HepG2 (cell line): ENCODE data around the gene GPR137. TPM values are rescaled to one million over a fixed set of nuclear protein-coding genes. Genes with fewer than 3 reads are reported as not detected.

Experiments
- DNMT3B ChIP-seq: conservative IDR thresholded peaks from 2 replicates; pipeline ENCODE4 v1.6.1; 2016; ENCODE audit warnings: missing biosample characterization, control low read depth
- FOSL1 ChIP-seq: sonication (generic); formaldehyde crosslinking; IDR thresholded peaks from 2 replicates; pipeline ENCODE4 v1.9.0; 2021; ENCODE audit warnings: missing genetic modification reagents, borderline replicate concordance
- HIVEP1 ChIP-seq: sonication (generic); formaldehyde crosslinking; IDR thresholded peaks from 2 replicates; pipeline ENCODE4 v1.4.0; 2020; ENCODE audit warnings: mild to moderate bottlenecking, missing genetic modification reagents
- KDM5A ChIP-seq: fragments of 200-600 bp; sonication (generic); IDR thresholded peaks from 2 replicates; pipeline ENCODE4 v1.7.0; 2018; ENCODE audit warnings: antibody characterized with exemption, mild to moderate bottlenecking, low read length, borderline replicate concordance
- REPIN1 ChIP-seq: sonication (generic); formaldehyde crosslinking; IDR thresholded peaks from 2 replicates; pipeline ENCODE4 v1.8.0; 2022; ENCODE audit warnings: missing genetic modification reagents, low read depth, mild to moderate bottlenecking, borderline replicate concordance
- SALL1 ChIP-seq: sonication (generic); formaldehyde crosslinking; IDR thresholded peaks from 2 replicates; pipeline ENCODE4 v1.8.0; 2022; ENCODE audit warnings: mild to moderate bottlenecking, missing genetic modification reagents
- SP5 ChIP-seq: IDR thresholded peaks from 2 replicates; pipeline ENCODE4 v1.6.1; 2016; ENCODE audit warnings: low read depth, borderline replicate concordance
- ZBTB38 ChIP-seq: sonication (generic); formaldehyde crosslinking; IDR thresholded peaks from 2 replicates; pipeline ENCODE4 v1.5.1; 2020; ENCODE audit warnings: mild to moderate bottlenecking, missing genetic modification reagents
- ZBTB40 ChIP-seq, 2 experiments: fragments of 450-650 bp in 1 of 2; sonication (generic) in 1 of 2; formaldehyde crosslinking in 1 of 2; IDR thresholded peaks; 2 replicates each; pipeline versions ENCODE4 v1.6.1 to v1.8.0; 2016 to 2022; ENCODE audit warnings: antibody characterized with exemption in 1 of 2, mild to moderate bottlenecking in 1 of 2, missing genetic modification reagents in 1 of 2
- ZBTB7A ChIP-seq: sonication (generic); formaldehyde crosslinking; IDR thresholded peaks from 2 replicates; pipeline ENCODE4 v1.8.0; 2022; ENCODE audit warnings: mild to moderate bottlenecking, missing genetic modification reagents
- ZNF3 ChIP-seq: IDR thresholded peaks from 2 replicates; pipeline ENCODE4 v1.7.0; 2017; ENCODE audit warnings: inconsistent platforms
- polyA plus RNA-seq, 8 experiments: library from polyadenylated mRNA; depleted of rRNA in 3 of 8; stranded (reverse) in 7 of 8; unstranded in 1 of 8; fragments of >200 nt; fragmentation: Illumina TruSeq in 4 of 8; extraction: Trizol in 4 of 8; gene quantifications; 2 replicates each; pipeline versions ENCODE4 v1.2.1 to v1.2.3, GENCODE V29; 2011 to 2016; ENCODE audit warnings: low read depth in 4 of 8, missing spikeins in 1 of 8, mixed read lengths in 1 of 8; ENCODE audit not compliant: insufficient read depth in 1 of 8
- total RNA-seq, 5 experiments: library from RNA; depleted of rRNA; stranded (reverse); fragments of >200 nt; fragmentation: Illumina TruSeq; extraction: Trizol; gene quantifications; 2 replicates each; pipeline ENCODE4 v1.2.3, GENCODE V29; 2016; ENCODE audit warnings: low read depth in 1 of 5
- TF ChIP-seq, protein P1 (sequence below): sonication (generic); formaldehyde crosslinking; IDR thresholded peaks from 2 replicates; pipeline ENCODE4 v1.4.0; 2020; ENCODE audit warnings: missing genetic modification reagents
- TF ChIP-seq, protein P2 (sequence below): sonication (generic); formaldehyde crosslinking; IDR thresholded peaks from 2 replicates; pipeline ENCODE4 v1.8.0; 2022; ENCODE audit warnings: mild to moderate bottlenecking, missing genetic modification reagents, moderate library complexity
- TF ChIP-seq, protein P3 (sequence below): sonication (generic); formaldehyde crosslinking; IDR thresholded peaks from 2 replicates; pipeline ENCODE4 v1.8.0; 2022; ENCODE audit warnings: missing genetic modification reagents, mild to moderate bottlenecking, inconsistent platforms, borderline replicate concordance

Gene GPR137
- total and polyA plus RNA-seq, 2 of the 13 experiments (the other 11 are each of a cell fraction or from before 2014, with no cell fraction given): 8.5 to 13.2 TPM

GRCh38 chr11:64317325-64317960, 31.8 kb downstream of the GPR137 start, which contains the start of gene TRMT112 (continued):
- peak; percentile 94 for TF ChIP-seq ZBTB40 (IDR thresholded peaks at IDR 0.05)
- no peak; the same call in 1 of the 2 replicates for TF ChIP-seq ZBTB40 (CRISPR knock-in tag; IDR thresholded peaks at IDR 0.05)
- TF ChIP-seq, protein P1, sequence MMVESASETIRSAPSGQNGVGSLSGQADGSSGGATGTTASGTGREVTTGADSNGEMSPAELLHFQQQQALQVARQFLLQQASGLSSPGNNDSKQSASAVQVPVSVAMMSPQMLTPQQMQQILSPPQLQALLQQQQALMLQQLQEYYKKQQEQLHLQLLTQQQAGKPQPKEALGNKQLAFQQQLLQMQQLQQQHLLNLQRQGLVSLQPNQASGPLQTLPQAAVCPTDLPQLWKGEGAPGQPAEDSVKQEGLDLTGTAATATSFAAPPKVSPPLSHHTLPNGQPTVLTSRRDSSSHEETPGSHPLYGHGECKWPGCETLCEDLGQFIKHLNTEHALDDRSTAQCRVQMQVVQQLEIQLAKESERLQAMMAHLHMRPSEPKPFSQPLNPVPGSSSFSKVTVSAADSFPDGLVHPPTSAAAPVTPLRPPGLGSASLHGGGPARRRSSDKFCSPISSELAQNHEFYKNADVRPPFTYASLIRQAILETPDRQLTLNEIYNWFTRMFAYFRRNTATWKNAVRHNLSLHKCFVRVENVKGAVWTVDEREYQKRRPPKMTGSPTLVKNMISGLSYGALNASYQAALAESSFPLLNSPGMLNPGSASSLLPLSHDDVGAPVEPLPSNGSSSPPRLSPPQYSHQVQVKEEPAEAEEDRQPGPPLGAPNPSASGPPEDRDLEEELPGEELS (CRISPR knock-in tag): peak; percentile 53; the same call in 1 of the 2 replicates
- TF ChIP-seq REPIN1: peak; percentile 78
- peak; percentile 37; the same call in 1 of the 2 replicates for TF ChIP-seq ZBTB38
- no peak for TF ChIP-seq ZBTB7A (CRISPR knock-in tag)
- TF ChIP-seq, protein P2, sequence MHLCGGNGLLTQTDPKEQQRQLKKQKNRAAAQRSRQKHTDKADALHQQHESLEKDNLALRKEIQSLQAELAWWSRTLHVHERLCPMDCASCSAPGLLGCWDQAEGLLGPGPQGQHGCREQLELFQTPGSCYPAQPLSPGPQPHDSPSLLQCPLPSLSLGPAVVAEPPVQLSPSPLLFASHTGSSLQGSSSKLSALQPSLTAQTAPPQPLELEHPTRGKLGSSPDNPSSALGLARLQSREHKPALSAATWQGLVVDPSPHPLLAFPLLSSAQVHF: no peak
- TF ChIP-seq HIVEP1 (CRISPR knock-in tag): peak; percentile 83; the same call in 1 of the 2 replicates
- TF ChIP-seq ZNF3 (CRISPR knock-in tag): no peak
- peak; percentile 52; the same call in 1 of the 2 replicates for TF ChIP-seq SALL1 (CRISPR knock-in tag)
- TF ChIP-seq SP5 (CRISPR knock-in tag): no peak
- TF ChIP-seq DNMT3B (CRISPR knock-in tag): peak; percentile 36; the same call in 1 of the 2 replicates
- TF ChIP-seq, protein P3, sequence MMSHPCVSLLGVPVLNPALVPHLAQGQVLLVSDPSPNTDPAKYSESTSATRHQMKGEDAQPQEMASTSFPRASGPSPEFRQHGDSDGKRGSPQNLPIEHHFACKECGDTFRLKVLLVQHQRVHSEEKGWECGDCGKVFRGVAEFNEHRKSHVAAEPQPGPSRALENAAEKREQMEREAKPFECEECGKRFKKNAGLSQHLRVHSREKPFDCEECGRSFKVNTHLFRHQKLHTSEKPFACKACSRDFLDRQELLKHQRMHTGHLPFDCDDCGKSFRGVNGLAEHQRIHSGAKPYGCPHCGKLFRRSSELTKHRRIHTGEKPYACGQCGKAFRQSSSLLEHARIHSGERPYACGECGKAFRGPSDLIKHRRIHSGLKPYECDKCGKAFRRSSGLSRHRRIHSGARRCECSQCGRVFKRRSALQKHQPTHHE: peak; percentile 56; the same call in 1 of the 2 replicates
- peak; percentile 82 for TF ChIP-seq KDM5A
- no peak for TF ChIP-seq FOSL1 (CRISPR knock-in tag)
